HG03575 (cell line): ENCODE data around the gene RREB1.
A peak's percentile ranks its signal among the peaks of the same experiment; 100 is the strongest.

Source experiments
- ATAC-seq: cut with Tn5 transposase; IDR thresholded peaks from one replicate; pipeline ENCODE4 v1.9.1; 2021; ENCODE audit not compliant: unreplicated experiment, insufficient number of reproducible peaks, low FRiP score; ENCODE audit errors: extremely low read depth

Gene RREB1

GRCh38 chr6:7175462-7175861, 67.7 kb downstream of the RREB1 start:
- ATAC-seq, result no peak

DNA sequence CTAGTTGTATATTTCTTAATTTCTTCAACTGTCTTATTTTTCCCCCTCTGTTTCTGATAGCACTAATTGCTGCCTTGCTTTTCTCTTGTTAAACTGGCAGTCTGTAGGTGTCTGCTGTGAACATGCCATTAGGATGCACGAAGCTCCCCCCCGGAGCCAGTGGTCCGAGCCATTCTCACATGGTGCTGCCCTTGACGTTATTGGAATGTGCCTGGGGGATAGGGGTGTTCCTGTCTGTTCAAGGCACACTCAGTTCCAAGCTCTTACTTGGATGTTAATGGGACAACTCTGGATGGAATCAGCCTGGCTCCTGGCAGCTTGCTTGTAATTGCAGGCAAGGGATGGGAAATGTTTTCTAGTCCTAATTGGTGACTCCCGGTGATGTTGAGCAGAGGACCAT, 68.4 kb downstream of the RREB1 start:
- ATAC-seq, result no peak

- ATAC-seq, result no peak
Observed at GRCh38 chr6:7178280-7178679, 70.5 kb downstream of the RREB1 start.

- ATAC-seq, result no peak
Observed at GRCh38 chr6:7180751-7181150, 73.0 kb downstream of the RREB1 start.

DNA sequence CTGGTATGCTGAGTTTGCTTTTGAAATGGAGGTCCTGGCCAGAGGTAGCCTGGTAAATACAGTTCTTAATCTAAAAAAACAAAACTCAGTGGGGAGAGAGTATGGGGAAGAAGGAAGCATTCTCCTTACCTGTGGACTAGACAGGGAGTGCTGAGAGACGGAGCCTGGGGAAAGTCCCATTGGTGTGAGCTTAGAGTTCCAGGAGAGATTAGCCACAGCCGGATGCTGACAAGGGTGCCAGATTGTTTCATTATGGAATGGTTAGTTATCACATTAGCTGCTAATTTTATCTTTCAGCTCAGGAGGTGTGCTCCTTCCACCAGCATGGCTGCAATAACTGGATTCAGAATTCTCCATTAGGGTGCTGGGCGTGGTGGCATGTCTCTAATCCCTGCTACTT, 75.9 kb downstream of the RREB1 start:
- ATAC-seq, result no peak

GRCh38 chr6:7184502-7184901, 76.7 kb downstream of the RREB1 start:
- ATAC-seq, result no peak

GRCh38 chr6:7185561-7185960, 77.8 kb downstream of the RREB1 start:
- ATAC-seq, result no peak

GRCh38 chr6:7188492-7188891, 80.7 kb downstream of the RREB1 start:
- peak; percentile 58 for ATAC-seq

DNA sequence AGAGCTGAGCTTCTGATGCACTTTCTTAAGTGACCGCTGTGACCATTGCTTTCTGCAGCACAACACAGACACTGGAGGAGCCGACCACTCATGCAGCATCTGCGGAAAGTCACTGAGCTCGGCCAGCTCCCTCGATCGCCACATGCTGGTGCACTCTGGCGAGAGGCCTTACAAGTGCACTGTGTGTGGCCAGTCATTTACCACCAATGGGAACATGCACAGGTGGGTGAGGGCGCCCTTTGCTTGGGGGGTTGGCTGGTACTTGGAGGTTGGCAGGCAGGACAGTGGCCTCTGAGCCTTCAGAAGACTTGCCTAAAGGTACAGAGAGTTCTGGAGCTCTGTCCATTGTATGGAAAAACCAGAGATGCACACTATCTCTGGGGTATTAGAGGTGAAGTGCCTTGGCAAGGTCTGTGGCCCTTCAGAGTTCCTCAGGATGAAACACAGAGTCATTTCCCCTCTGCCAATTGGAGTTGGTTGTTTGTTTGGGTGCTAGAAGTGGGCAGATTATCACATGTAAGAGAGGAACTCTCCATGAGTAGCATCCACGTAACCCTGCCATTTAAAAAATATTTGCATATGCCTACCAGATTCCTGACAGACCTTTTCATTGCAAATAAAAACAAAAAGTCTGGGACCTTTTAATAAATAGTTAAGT, 81.5 kb downstream of the RREB1 start:
- ATAC-seq, result no peak

- ATAC-seq, result no peak
Observed at GRCh38 chr6:7190791-7191190, 83.0 kb downstream of the RREB1 start.

GRCh38 chr6:7193122-7193521, 85.4 kb downstream of the RREB1 start:
- no peak for ATAC-seq

DNA sequence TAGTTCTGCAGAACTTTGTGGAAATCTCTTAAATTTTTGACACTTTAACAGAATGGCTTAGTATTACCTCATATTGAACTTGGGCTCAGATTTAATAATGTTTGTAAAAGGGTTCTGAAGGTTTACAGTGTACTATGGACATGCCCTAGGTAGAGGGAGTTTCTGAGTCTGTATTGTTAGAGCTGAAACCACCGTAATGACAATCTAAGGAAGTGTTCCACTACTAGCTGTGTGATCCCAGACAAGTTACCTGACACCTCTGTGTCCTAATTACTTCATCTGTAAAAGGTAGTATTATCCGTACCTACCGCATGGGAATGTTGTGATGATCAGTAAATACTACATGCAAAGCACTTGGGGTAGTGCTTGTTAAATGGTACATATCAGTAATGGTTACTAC, 86.9 kb downstream of the RREB1 start:
- no peak for ATAC-seq

- no peak for ATAC-seq
Observed at GRCh38 chr6:7195339-7196018, 87.7 kb downstream of the RREB1 start.

- ATAC-seq, result no peak
Observed at GRCh38 chr6:7196019-7196402, 88.2 kb downstream of the RREB1 start.

GRCh38 chr6:7196685-7197283, 89.0 kb downstream of the RREB1 start:
- ATAC-seq, result no peak

- no peak for ATAC-seq
Observed at GRCh38 chr6:7197747-7198146, 90.0 kb downstream of the RREB1 start.

DNA sequence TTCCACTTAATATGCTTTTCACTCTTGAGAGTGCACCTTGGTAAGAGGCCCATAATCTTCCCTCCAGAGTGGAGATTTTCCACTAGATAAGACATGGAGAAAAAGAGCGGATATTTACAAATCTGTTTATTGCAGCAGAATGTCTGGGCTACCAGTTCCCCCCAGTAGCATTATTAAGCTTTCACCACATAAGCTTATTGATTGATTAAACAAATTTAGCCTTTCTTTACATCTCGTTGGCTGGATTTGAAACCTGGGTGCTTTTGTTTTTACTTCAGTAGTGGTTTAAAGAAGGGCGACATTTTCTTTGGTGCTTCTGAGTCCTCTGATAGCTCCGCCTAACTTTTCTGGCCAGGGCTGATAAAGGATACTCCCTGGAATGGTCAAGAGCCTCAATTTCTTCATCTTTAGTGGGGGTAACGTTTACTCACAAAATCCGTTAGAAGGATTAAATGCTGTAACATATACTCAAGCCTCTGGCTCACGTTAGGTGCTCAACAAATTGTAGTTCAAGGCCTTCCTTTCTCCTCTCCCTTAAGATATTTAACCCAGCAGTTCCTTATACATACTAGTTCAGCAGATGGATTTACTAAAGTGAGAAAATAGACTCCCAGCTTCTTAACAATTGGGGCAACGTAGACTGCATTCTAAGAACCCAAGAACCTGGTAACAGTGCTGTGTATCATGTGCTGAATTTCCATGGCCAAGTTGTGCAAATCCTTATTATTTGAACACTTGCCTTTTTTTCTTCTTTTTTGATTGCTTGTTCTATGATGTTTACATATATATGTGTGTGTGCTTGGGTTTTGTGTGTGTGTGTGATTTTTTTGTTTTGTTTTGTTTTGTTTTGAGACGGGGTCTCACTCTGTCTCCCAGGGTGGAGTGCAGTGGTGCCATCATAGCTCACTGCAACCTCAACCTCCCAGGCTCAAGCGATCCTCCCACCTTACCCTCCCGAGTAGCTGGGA, 91.4 kb downstream of the RREB1 start:
- no peak for ATAC-seq

DNA sequence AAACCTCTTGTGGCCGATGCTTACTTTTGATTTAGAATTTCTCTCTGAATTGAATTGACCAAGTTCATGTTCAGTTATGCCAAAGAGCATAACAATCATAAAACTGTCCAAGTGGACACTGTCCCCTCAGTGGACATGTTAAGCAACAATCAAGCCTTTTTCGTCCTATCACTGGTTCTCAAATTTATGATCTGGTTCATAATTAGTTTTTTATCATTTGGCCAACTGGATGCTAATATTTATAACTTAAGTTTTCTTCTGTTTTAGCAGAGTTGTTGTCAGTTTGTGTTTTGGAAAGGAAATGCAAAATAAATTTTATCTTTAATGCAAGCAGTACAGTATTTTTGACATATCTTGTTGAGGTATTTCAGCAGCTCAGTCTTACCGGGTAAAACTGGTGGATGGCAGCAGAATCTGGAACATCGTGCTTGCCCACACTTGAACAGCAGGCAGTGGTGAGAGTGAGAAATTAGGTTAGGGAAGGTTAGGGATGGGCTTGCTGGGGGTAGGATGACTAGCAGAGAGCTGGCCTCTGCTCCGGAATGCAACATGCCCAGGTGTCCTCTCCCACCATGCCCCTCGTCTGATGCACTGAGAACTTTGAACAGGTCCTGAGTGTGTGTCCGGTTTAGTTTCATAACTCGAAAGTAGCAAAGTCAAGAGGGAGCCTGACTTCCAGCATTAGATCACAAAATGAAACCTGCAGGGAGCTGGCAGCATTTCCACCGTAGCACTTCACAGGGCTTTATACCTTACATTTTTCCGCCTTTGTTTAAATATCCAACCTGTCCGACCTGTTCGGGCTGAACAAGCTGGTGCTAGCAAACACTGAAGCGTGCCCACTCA, 93.1 kb downstream of the RREB1 start:
- ATAC-seq, result no peak

GRCh38 chr6:7201444-7201731, 93.6 kb downstream of the RREB1 start:
- ATAC-seq, result no peak
